Tibial nerve (tissue), 4 donors: ENCODE results near the gene PYGL.

Experiments
- EP300 ChIP-seq, 2 donors: sonication (generic); formaldehyde crosslinking; IDR thresholded peaks; one replicate each; pipeline ENCODE4 v1.6.1; 2017; ENCODE audit warnings: antibody characterized with exemption in 2 of 2, mild to moderate bottlenecking in 1 of 2
- POLR2A ChIP-seq, 2 donors: fragments of 450-650 bp; IDR thresholded peaks; one replicate each; pipeline ENCODE4 v1.6.1; 2017; ENCODE audit warnings: antibody characterized with exemption in 2 of 2, mild to moderate bottlenecking in 2 of 2, moderate library complexity in 2 of 2
- TF ChIP-seq, protein P1 (sequence below), 5 experiments: fragments of 200-600 bp in 3 of 5; fragments of 450-650 bp in 2 of 5; sonication (generic) in 3 of 5; IDR thresholded peaks; one replicate each; pipeline ENCODE4 v1.5.1; 2016 to 2019; ENCODE audit warnings: antibody characterized with exemption in 5 of 5, mild to moderate bottlenecking in 3 of 5, moderate library complexity in 2 of 5

DNA sequence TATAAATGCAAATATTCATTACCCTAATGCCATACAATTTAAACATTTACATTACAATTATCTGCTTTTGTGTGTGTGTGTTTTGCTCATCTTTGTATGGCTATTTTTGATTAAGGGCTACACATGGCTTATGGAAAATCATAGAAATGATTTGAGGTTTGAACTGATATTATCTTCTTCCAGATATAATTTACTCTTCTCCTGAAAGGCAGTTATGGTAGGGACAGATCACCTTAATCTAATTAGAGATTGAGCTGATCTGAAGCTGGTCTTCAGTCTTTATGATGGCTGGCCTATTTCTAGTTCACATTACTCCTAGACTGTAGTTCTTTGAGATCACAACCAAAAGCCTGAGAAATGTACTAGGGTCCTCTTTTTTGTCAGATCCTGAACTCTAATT is 56.8 kb downstream of the PYGL start:
- TF ChIP-seq, protein P1, sequence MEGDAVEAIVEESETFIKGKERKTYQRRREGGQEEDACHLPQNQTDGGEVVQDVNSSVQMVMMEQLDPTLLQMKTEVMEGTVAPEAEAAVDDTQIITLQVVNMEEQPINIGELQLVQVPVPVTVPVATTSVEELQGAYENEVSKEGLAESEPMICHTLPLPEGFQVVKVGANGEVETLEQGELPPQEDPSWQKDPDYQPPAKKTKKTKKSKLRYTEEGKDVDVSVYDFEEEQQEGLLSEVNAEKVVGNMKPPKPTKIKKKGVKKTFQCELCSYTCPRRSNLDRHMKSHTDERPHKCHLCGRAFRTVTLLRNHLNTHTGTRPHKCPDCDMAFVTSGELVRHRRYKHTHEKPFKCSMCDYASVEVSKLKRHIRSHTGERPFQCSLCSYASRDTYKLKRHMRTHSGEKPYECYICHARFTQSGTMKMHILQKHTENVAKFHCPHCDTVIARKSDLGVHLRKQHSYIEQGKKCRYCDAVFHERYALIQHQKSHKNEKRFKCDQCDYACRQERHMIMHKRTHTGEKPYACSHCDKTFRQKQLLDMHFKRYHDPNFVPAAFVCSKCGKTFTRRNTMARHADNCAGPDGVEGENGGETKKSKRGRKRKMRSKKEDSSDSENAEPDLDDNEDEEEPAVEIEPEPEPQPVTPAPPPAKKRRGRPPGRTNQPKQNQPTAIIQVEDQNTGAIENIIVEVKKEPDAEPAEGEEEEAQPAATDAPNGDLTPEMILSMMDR (IDR thresholded peaks at IDR 0.05), result no peak
- TF ChIP-seq POLR2A (IDR thresholded peaks at IDR 0.05), result no peak
- no peak for TF ChIP-seq EP300 (IDR thresholded peaks at IDR 0.05)
